OCI-LY7 (cell line): ENCODE results near the gene HTRA1.

ENCODE experiments used
- EZH2phosphoT487 ChIP-seq: fragments of 200-600 bp; sonication (generic); IDR thresholded peaks from 2 replicates; pipeline ENCODE4 v1.6.1; 2018; ENCODE audit warnings: low read depth, borderline replicate concordance, mild to moderate bottlenecking, mixed run types, antibody characterized with exemption, low read length, moderate library complexity, mixed read lengths
- TF ChIP-seq, protein P1 (sequence below): fragments of 200-600 bp; sonication (generic); conservative IDR thresholded peaks from 2 replicates; pipeline ENCODE4 v1.5.1; 2014; ENCODE audit warnings: mild to moderate bottlenecking, antibody characterized with exemption, low read length, moderate library complexity, mixed read lengths

GRCh38 chr10:122541541-122542002 is 80.2 kb downstream of the HTRA1 start:
- TF ChIP-seq, protein P1, sequence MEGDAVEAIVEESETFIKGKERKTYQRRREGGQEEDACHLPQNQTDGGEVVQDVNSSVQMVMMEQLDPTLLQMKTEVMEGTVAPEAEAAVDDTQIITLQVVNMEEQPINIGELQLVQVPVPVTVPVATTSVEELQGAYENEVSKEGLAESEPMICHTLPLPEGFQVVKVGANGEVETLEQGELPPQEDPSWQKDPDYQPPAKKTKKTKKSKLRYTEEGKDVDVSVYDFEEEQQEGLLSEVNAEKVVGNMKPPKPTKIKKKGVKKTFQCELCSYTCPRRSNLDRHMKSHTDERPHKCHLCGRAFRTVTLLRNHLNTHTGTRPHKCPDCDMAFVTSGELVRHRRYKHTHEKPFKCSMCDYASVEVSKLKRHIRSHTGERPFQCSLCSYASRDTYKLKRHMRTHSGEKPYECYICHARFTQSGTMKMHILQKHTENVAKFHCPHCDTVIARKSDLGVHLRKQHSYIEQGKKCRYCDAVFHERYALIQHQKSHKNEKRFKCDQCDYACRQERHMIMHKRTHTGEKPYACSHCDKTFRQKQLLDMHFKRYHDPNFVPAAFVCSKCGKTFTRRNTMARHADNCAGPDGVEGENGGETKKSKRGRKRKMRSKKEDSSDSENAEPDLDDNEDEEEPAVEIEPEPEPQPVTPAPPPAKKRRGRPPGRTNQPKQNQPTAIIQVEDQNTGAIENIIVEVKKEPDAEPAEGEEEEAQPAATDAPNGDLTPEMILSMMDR: no peak
- no peak for TF ChIP-seq EZH2phosphoT487
